HG03457 (cell line): Measurements from ENCODE around the gene RERE.
"Not testable (repeated sequence)": the region's sequence is repeated elsewhere in the genome, so short reads cannot be mapped to it uniquely, and the experiment has no call there.

ENCODE experiments used
- ATAC-seq: cut with Tn5 transposase; IDR thresholded peaks from one replicate; pipeline ENCODE4 v1.9.1; 2021; ENCODE audit warnings: moderate number of reproducible peaks; ENCODE audit not compliant: unreplicated experiment

The RERE gene

GRCh38 chr1:8395433-8395866 is 422.0 kb downstream of the RERE start:
- ATAC-seq: no peak

GRCh38 chr1:8394456-8395321 is 422.8 kb downstream of the RERE start:
- no peak for ATAC-seq

GRCh38 chr1:8392522-8392921 is 424.9 kb downstream of the RERE start:
- no peak for ATAC-seq

GRCh38 chr1:8390707-8391106 is 426.7 kb downstream of the RERE start:
- ATAC-seq: no peak

- no peak for ATAC-seq
Measured at GRCh38 chr1:8389958-8390535, 427.4 kb downstream of the RERE start.

- no peak for ATAC-seq
Measured at GRCh38 chr1:8388732-8389562, 428.5 kb downstream of the RERE start.

GRCh38 chr1:8386247-8386646 is 431.2 kb downstream of the RERE start:
- no peak for ATAC-seq

GRCh38 chr1:8384577-8384976 is 432.9 kb downstream of the RERE start:
- ATAC-seq: no peak

- ATAC-seq: no peak
Measured at GRCh38 chr1:8384088-8384487, 433.4 kb downstream of the RERE start.

- no peak for ATAC-seq
Measured at GRCh38 chr1:8382608-8383505, 434.6 kb downstream of the RERE start.

- no peak for ATAC-seq
Measured at GRCh38 chr1:8382051-8382505, 435.4 kb downstream of the RERE start.

GRCh38 chr1:8381618-8382017 is 435.8 kb downstream of the RERE start:
- ATAC-seq: no peak

- ATAC-seq: not testable (repeated sequence)
Measured at GRCh38 chr1:8380310-8380709, 437.1 kb downstream of the RERE start.

- no peak for ATAC-seq
Measured at GRCh38 chr1:8379513-8380186, 437.8 kb downstream of the RERE start.

GRCh38 chr1:8378981-8379470 is 438.4 kb downstream of the RERE start:
- ATAC-seq: no peak

- no peak for ATAC-seq
Measured at GRCh38 chr1:8378178-8378577, 439.3 kb downstream of the RERE start.

GRCh38 chr1:8377271-8377981 is 440.0 kb downstream of the RERE start:
- ATAC-seq: no peak

- no peak for ATAC-seq
Measured at GRCh38 chr1:8376358-8376840, 441.0 kb downstream of the RERE start.

GRCh38 chr1:8374812-8375211 is 442.6 kb downstream of the RERE start:
- ATAC-seq: no peak
